ENCODE measurements around the gene FBLN5. TPM values are rescaled to one million over a fixed set of nuclear protein-coding genes. Genes with fewer than 3 reads are reported as not detected.

FBLN5 gene
- total and polyA plus RNA-seq, 2 experiments from 2014 or later: 157 to 337 TPM

GRCh38 chr14:91885839-91886238 lies 61.7 kb downstream of the FBLN5 start:
- H3K4me1 ChIP-seq (ENCODE audit: insufficient read depth): no peaks in the 10 kb centered on the region
- H3K9me2 ChIP-seq (replicated peaks; ENCODE audit: insufficient read depth): no peaks in the 10 kb centered on the region
- WGBS (ENCODE audit: low lambda C conversion rate, missing lambda C conversion rate): 82% methylated on average over 4 of the region's 4 CpGs
- no peaks in the 10 kb centered on the region for H3K79me2 ChIP-seq
- no peaks in the 10 kb centered on the region for H3K27me3 ChIP-seq
- no peak overlapping the region for H3K4me2 ChIP-seq
- no peak overlapping the region for H3K27ac ChIP-seq
- TF ChIP-seq EZH2phosphoT487 (IDR thresholded peaks at IDR 0.05; ENCODE audit: low read depth, severe bottlenecking, unreplicated experiment) (no peak), EZH2 (IDR thresholded peaks at IDR 0.05; ENCODE audit: borderline replicate concordance) (no peak), CTCF (IDR thresholded peaks at IDR 0.05; ENCODE audit: poor library complexity) (no peak)
- no peaks in the 10 kb centered on the region for H3K9me3 ChIP-seq (ENCODE audit: low read depth)
- H3K36me3 ChIP-seq (replicated peaks; ENCODE audit: insufficient read depth, low read depth): no peaks in the 10 kb centered on the region
- H3K4me3 ChIP-seq: no peak overlapping the region
- H2AFZ ChIP-seq: no peak overlapping the region
- no peak for DNase-seq (ENCODE audit: low spot score)
- no peaks in the 10 kb centered on the region for H4K20me1 ChIP-seq (ENCODE audit: insufficient read depth, poor library complexity, severe bottlenecking)

- Histone ChIP-seq H3K4me2 (no peak overlapping the region), H3K27me3 (no peaks in the 10 kb centered on the region), H3K4me1 (ENCODE audit: insufficient read depth) (no peaks in the 10 kb centered on the region), H2AFZ (no peak overlapping the region), H3K9me3 (ENCODE audit: low read depth) (no peaks in the 10 kb centered on the region), H3K36me3 (replicated peaks; ENCODE audit: insufficient read depth, low read depth) (no peaks in the 10 kb centered on the region), H3K27ac (no peak overlapping the region), H3K9me2 (replicated peaks; ENCODE audit: insufficient read depth) (no peaks in the 10 kb centered on the region), H3K4me3 (no peak overlapping the region), H4K20me1 (ENCODE audit: insufficient read depth, poor library complexity, severe bottlenecking) (no peaks in the 10 kb centered on the region), H3K79me2 (no peaks in the 10 kb centered on the region)
- DNase-seq (ENCODE audit: low spot score): no peak
- no peak for TF ChIP-seq CTCF (IDR thresholded peaks at IDR 0.05; ENCODE audit: poor library complexity)
- no peak for TF ChIP-seq EZH2phosphoT487 (IDR thresholded peaks at IDR 0.05; ENCODE audit: low read depth, severe bottlenecking, unreplicated experiment)
- TF ChIP-seq EZH2 (IDR thresholded peaks at IDR 0.05; ENCODE audit: borderline replicate concordance): no peak
- WGBS (ENCODE audit: low lambda C conversion rate, missing lambda C conversion rate): 99% methylated on average over 4 of the region's 4 CpGs
Observed at GRCh38 chr14:91885113-91885712, 62.3 kb downstream of the FBLN5 start.

- no peak overlapping the region for H3K27ac ChIP-seq
Observed at GRCh38 chr14:91884664-91885063, 62.8 kb downstream of the FBLN5 start.

GRCh38 chr14:91883753-91884152 lies 63.7 kb downstream of the FBLN5 start:
- Histone ChIP-seq H3K9me3 (ENCODE audit: low read depth) (no peaks in the 10 kb centered on the region), H3K4me2 (no peak overlapping the region), H3K4me1 (ENCODE audit: insufficient read depth) (no peaks in the 10 kb centered on the region), H3K36me3 (replicated peaks; ENCODE audit: insufficient read depth, low read depth) (no peaks in the 10 kb centered on the region), H2AFZ (no peak overlapping the region), H4K20me1 (ENCODE audit: insufficient read depth, poor library complexity, severe bottlenecking) (no peaks in the 10 kb centered on the region), H3K9me2 (replicated peaks; ENCODE audit: insufficient read depth) (no peaks in the 10 kb centered on the region), H3K27me3 (no peaks in the 10 kb centered on the region), H3K79me2 (no peaks in the 10 kb centered on the region), H3K4me3 (no peak overlapping the region), H3K27ac (no peak overlapping the region)
- 88% methylated on average over 9 of the region's 9 CpGs for WGBS (ENCODE audit: low lambda C conversion rate, missing lambda C conversion rate)
- DNase-seq (ENCODE audit: low spot score): no peak
- TF ChIP-seq CTCF (IDR thresholded peaks at IDR 0.05; ENCODE audit: poor library complexity) (no peak), EZH2phosphoT487 (IDR thresholded peaks at IDR 0.05; ENCODE audit: low read depth, severe bottlenecking, unreplicated experiment) (no peak), EZH2 (IDR thresholded peaks at IDR 0.05; ENCODE audit: borderline replicate concordance) (no peak)

More at GRCh38 chr14:91884664-91885063, 62.8 kb downstream of the FBLN5 start:
- Histone ChIP-seq H3K4me1 (ENCODE audit: insufficient read depth) (no peaks in the 10 kb centered on the region), H3K36me3 (replicated peaks; ENCODE audit: insufficient read depth, low read depth) (no peaks in the 10 kb centered on the region), H3K27me3 (no peaks in the 10 kb centered on the region), H3K9me3 (ENCODE audit: low read depth) (no peaks in the 10 kb centered on the region), H2AFZ (no peak overlapping the region), H3K4me2 (no peak overlapping the region), H4K20me1 (ENCODE audit: insufficient read depth, poor library complexity, severe bottlenecking) (no peaks in the 10 kb centered on the region), H3K79me2 (no peaks in the 10 kb centered on the region), H3K9me2 (replicated peaks; ENCODE audit: insufficient read depth) (no peaks in the 10 kb centered on the region), H3K4me3 (no peak overlapping the region)
- no peak for DNase-seq (ENCODE audit: low spot score)
- TF ChIP-seq EZH2phosphoT487 (IDR thresholded peaks at IDR 0.05; ENCODE audit: low read depth, severe bottlenecking, unreplicated experiment): no peak
- WGBS (ENCODE audit: low lambda C conversion rate, missing lambda C conversion rate): 60% methylated on average over 6 of the region's 6 CpGs

All from hepatocyte (in vitro differentiated cells).